BJ (cell line): ENCODE measurements around the gene GCKR. TPM values are rescaled to one million over a fixed set of nuclear protein-coding genes. Genes with fewer than 3 reads are reported as not detected.

ENCODE experiments used
- CTCF ChIA-PET: fragments of 350-600 bp; formaldehyde crosslinking; extraction: SDS; loops from one replicate; lab custom pipeline; 2021; ENCODE audit warnings: antibody characterized with exemption, inconsistent platforms; lab: Yijun Ruan, JAX
- POLR2A ChIA-PET: fragments of 300-600 bp; sonication (Branson Sonifier 250); formaldehyde crosslinking; extraction: SDS; loops from one replicate; lab custom pipeline; 2021; ENCODE audit warnings: antibody characterized with exemption; lab: Charles Lee
- DNase-seq: peaks from one replicate; pipeline ENCODE4 v3.0.0-alpha.2; 2011; ENCODE audit warnings: low read depth
- H3K27me3 ChIP-seq: 2 replicates; pipeline ENCODE4 v1.6.0; 2011; ENCODE audit warnings: low read length; ENCODE audit not compliant: control insufficient read depth, insufficient read depth
- H3K36me3 ChIP-seq: 2 replicates; pipeline ENCODE4 v1.5.1; 2011; ENCODE audit warnings: low read length; ENCODE audit not compliant: control insufficient read depth, insufficient read depth
- H3K4me3 ChIP-seq: 2 replicates; pipeline ENCODE4 v1.5.1; 2011; ENCODE audit warnings: low read depth, mild to moderate bottlenecking, control low read depth, low read length
- polyA plus RNA-seq: library from polyadenylated mRNA; depleted of rRNA; stranded (reverse); fragments of >200 nt; gene quantifications from 2 replicates; pipeline ENCODE4 v1.2.3, GENCODE V29; 2011
- TF ChIP-seq, protein P1 (sequence below): IDR thresholded peaks from 2 replicates; pipeline ENCODE4 v1.5.1; 2011; ENCODE audit warnings: low read depth, mild to moderate bottlenecking, control low read depth, inconsistent platforms, low read length, moderate library complexity; ENCODE audit not compliant: insufficient read depth

GCKR gene
- polyA plus RNA-seq, 1 experiment = 0.47 TPM

DNA sequence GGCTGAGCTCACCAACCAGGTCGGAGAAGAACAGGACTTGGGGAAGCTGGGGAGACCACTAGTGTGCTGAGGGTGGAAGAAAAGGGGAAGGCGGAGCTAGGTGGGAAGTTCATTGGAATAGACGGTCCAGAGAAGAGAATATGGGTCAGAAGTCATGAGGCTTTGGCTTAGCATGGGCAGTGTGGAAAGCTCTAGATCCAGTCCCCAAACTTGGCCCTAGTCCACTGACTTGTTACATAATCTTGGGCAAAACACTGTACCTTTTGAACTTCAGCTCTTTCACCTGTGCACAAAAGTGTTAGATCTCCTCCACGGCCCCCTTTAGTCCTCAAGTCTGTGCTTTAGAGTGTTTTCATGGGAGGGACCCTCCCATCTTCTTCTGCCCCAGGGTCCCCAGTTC is 10.7 kb downstream of the GCKR start:
- Histone ChIP-seq H3K4me3 (no peak overlapping the region), H3K27me3 (no peaks in the 10 kb centered on the region), H3K36me3 (no peaks in the 10 kb centered on the region)
- POLR2A ChIA-PET = no interaction called here
- DNase-seq = no peak
- TF ChIP-seq, protein P1, sequence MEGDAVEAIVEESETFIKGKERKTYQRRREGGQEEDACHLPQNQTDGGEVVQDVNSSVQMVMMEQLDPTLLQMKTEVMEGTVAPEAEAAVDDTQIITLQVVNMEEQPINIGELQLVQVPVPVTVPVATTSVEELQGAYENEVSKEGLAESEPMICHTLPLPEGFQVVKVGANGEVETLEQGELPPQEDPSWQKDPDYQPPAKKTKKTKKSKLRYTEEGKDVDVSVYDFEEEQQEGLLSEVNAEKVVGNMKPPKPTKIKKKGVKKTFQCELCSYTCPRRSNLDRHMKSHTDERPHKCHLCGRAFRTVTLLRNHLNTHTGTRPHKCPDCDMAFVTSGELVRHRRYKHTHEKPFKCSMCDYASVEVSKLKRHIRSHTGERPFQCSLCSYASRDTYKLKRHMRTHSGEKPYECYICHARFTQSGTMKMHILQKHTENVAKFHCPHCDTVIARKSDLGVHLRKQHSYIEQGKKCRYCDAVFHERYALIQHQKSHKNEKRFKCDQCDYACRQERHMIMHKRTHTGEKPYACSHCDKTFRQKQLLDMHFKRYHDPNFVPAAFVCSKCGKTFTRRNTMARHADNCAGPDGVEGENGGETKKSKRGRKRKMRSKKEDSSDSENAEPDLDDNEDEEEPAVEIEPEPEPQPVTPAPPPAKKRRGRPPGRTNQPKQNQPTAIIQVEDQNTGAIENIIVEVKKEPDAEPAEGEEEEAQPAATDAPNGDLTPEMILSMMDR = no peak
- CTCF ChIA-PET = no interaction called here

DNA sequence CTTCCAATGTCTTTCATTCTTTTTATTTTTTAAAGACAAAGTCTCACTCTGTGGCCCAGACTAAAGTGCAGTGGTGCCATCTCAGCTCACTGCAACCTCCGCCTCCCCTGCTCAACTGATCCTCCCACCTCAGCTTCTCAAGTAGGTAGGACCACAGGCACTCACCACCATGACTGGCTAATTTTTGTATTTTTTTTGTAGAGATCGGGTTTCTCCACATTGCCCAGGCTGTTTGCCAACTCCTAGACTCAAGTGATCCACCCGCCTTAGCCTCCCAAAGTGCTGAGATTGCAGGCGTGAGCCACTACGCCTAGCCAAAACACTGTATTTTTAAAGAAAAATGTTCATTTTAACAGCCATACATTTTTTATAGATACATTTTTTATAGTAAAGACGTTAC is 12.7 kb downstream of the GCKR start:
- no peaks in the 10 kb centered on the region for H3K36me3 ChIP-seq
- TF ChIP-seq, protein P1 = no peak
- ChIA-PET CTCF (no interaction called here), POLR2A (no interaction called here)
- no peak overlapping the region for H3K4me3 ChIP-seq
- DNase-seq = no peak
- H3K27me3 ChIP-seq = no peaks in the 10 kb centered on the region

DNA sequence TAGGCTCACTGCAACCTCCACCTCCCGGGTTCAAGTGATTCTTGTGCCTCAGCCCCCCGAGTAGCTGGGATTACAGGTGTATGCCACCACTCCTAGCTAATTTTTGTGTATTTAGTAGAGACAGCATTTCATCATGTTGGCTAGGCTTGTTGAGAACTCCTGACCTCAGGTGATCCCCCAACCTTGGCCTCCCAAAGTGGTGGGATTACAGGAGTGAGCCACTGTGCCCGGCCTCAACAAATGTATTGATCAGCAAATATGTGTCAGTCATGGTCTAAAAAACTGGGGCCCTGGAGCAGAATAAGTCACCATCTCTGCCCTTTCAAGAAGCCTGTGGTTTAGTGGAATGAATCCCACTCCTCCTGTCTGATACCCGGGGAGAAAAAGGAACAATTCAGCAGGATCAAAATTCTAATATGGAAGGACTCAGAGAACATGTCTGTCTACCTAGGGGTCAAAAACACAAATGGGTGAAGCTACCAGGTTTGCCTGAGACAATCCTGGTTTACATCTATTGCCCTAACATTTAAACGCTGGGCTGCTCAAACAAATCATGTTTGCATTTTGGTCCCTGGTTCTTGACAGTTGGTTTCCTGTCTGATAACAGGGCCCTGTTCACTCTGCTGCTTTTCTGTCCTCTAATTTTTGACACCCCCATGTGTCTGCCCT is 21.6 kb downstream of the GCKR start:
- TF ChIP-seq, protein P1 = no peak
- no peak for DNase-seq
- CTCF ChIA-PET = interaction anchor here (0.6 to 1.2 kb wide), 3 partner anchors 15 to 44 kb away, joined by 3 read pairs; no protein-coding TSS in a partner anchor
- Histone ChIP-seq H3K4me3 (no peak overlapping the region), H3K27me3 (no peaks in the 10 kb centered on the region; the same call in none of the 2 replicates), H3K36me3 (no peaks in the 10 kb centered on the region)
- POLR2A ChIA-PET = no interaction called here

DNA sequence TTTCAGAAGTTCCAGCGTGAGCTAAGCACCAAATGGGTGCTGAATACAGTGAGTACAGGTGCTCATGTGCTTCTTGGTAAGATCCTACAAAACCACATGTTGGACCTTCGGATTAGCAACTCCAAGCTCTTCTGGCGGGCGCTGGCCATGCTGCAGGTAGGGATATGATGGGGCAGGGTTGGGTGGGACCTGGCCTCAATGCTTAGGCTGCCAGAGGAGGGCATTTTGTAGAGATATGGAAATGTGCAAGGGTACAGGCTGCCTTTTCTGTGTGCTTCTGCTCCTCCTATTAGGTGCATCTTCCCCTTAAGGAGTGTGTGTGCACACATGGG is 22.1 kb downstream of the GCKR start:
- Histone ChIP-seq H3K36me3 (no peaks in the 10 kb centered on the region), H3K27me3 (peaks cover 2% of the 10 kb centered on the region), H3K4me3 (no peak overlapping the region)
- CTCF ChIA-PET = interaction anchor here (0.6 to 1.2 kb wide), 2 partner anchors 15 to 43 kb away, joined by 3 read pairs; no protein-coding TSS in a partner anchor
- POLR2A ChIA-PET = no interaction called here
- TF ChIP-seq, protein P1 = no peak
- DNase-seq = no peak

DNA sequence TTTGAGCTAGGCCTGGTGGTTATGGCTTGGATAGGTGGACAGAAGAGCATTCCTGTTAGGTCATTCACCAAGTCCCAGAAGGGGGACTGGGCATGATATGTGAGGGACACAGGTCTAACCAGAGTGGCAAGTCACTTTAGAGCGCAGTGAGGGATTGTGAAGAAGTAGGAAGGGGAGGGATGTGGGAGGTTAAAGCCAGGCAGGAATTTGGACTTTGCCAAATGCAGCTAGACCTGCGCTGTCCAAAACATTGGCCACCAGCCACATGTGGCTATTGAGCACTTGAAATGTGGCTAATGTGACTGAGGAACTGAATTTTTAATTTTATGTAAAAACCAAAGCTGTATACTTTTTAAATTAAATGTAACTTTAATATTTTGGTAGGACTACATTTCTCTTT is 23.7 kb downstream of the GCKR start:
- H3K4me3 ChIP-seq = no peak overlapping the region
- POLR2A ChIA-PET = no interaction called here
- CTCF ChIA-PET = no interaction called here
- H3K36me3 ChIP-seq = no peaks in the 10 kb centered on the region
- DNase-seq = no peak
- TF ChIP-seq, protein P1 = no peak
- peaks cover 2% of the 10 kb centered on the region for H3K27me3 ChIP-seq
